ENCODE results near the gene EPHA2. TPM values are rescaled to one million over a fixed set of nuclear protein-coding genes. Genes with fewer than 3 reads are reported as not detected.
"Not testable (repeated sequence)": the region's sequence is repeated elsewhere in the genome, so short reads cannot be mapped to it uniquely, and the experiment has no call there.

Gene EPHA2
- total and polyA plus RNA-seq, 4 donors = 2.9 to 11.1 (median 6.8) TPM

- Histone ChIP-seq H3K27ac (ENCODE audit: low read depth in 1 of 2, low read length in 2 of 2) (no peak overlapping the region), H3K27me3 (ENCODE audit: control insufficient read depth in 4 of 4, insufficient read depth in 4 of 4, low read length in 3 of 4) (no peaks in the 10 kb centered on the region), H3K4me1 (ENCODE audit: control insufficient read depth in 4 of 4, insufficient read depth in 4 of 4, low read length in 3 of 4) (peaks cover 3 to 13% (median 8%) of the 10 kb centered on the region in 4 donors), H3K9ac (ENCODE audit: low read depth in 1 of 2, low read length in 2 of 2) (no peak overlapping the region), H3K4me3 (ENCODE audit: low read depth in 1 of 3, low read length in 3 of 3) (no peak overlapping the region), H3K36me3 (ENCODE audit: control insufficient read depth in 4 of 4, insufficient read depth in 3 of 4, low read depth in 1 of 4, low read length in 3 of 4) (no peaks in the 10 kb centered on the region), H3K9me3 (ENCODE audit: control insufficient read depth in 4 of 4, low read length in 3 of 4) (peaks cover 0 to 3% (median 0%) of the 10 kb centered on the region in 4 donors)
- no peak for DNase-seq (ENCODE audit: low spot score)
- TF ChIP-seq SP1 (IDR thresholded peaks at IDR 0.05) = no peak
- no peak for TF ChIP-seq RXRA (IDR thresholded peaks at IDR 0.05)
- no peak for TF ChIP-seq RAD21 (IDR thresholded peaks at IDR 0.05)
- TF ChIP-seq MAX (IDR thresholded peaks at IDR 0.05) = no peak
- no peak for TF ChIP-seq NR2F2 (IDR thresholded peaks at IDR 0.05)
- no peak for TF ChIP-seq HNF4A (conservative IDR thresholded peaks at IDR 0.05)
- TF ChIP-seq JUND (IDR thresholded peaks at IDR 0.05) = no peak
- no peak for TF ChIP-seq REST (IDR thresholded peaks at IDR 0.05)
- no peak for TF ChIP-seq GABPA (IDR thresholded peaks at IDR 0.05 in 1 of 2, conservative IDR thresholded peaks at IDR 0.05 in 1 of 2)
- TF ChIP-seq FOXA2 (IDR thresholded peaks at IDR 0.05) = no peak
- no peak for TF ChIP-seq YY1 (IDR thresholded peaks at IDR 0.05)
- TF ChIP-seq CTCF (IDR thresholded peaks at IDR 0.05; ENCODE audit: low read depth, low read length, missing input control) = no peak
- no peak for TF ChIP-seq HNF4G (IDR thresholded peaks at IDR 0.05)
- no peak for TF ChIP-seq TAF1 (conservative IDR thresholded peaks at IDR 0.05)
- TF ChIP-seq EGR1 (IDR thresholded peaks at IDR 0.05; ENCODE audit: low read depth in 2 of 2) = no peak
- TF ChIP-seq FOXA1 (IDR thresholded peaks at IDR 0.05) = no peak
- TF ChIP-seq, protein P1, sequence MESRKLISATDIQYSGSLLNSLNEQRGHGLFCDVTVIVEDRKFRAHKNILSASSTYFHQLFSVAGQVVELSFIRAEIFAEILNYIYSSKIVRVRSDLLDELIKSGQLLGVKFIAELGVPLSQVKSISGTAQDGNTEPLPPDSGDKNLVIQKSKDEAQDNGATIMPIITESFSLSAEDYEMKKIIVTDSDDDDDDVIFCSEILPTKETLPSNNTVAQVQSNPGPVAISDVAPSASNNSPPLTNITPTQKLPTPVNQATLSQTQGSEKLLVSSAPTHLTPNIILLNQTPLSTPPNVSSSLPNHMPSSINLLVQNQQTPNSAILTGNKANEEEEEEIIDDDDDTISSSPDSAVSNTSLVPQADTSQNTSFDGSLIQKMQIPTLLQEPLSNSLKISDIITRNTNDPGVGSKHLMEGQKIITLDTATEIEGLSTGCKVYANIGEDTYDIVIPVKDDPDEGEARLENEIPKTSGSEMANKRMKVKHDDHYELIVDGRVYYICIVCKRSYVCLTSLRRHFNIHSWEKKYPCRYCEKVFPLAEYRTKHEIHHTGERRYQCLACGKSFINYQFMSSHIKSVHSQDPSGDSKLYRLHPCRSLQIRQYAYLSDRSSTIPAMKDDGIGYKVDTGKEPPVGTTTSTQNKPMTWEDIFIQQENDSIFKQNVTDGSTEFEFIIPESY (IDR thresholded peaks at IDR 0.05) = no peak
- TF ChIP-seq, protein P2, sequence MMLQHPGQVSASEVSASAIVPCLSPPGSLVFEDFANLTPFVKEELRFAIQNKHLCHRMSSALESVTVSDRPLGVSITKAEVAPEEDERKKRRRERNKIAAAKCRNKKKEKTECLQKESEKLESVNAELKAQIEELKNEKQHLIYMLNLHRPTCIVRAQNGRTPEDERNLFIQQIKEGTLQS (IDR thresholded peaks at IDR 0.05) = no peak
- 86% methylated on average over 1 of the region's 1 CpG for WGBS
Observed at GRCh38 chr1:16109571-16109970, 46.3 kb downstream of the EPHA2 start.

DNA sequence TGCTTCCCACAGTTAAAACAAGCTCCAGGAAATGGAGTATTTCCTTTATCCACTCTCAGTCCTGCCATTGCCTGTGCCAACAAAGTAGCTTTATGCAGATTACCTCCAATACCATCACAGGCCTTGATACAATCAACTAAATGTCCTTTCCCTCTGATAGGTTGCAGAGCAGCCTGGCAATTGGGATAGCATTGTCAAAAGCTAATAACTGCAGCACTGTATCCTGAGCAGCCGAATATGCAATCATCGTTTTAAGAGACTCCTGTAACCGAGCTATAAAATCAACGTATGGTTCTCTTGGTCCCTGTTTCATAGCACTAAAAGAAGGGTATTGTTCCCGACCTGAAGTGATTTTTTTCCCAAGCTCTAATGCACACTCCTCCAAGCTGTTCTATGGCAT is 48.8 kb downstream of the EPHA2 start:
- not testable (repeated sequence) for DNase-seq (ENCODE audit: low spot score); H3K4me3 ChIP-seq (ENCODE audit: low read depth in 1 of 3, low read length in 3 of 3); H3K27me3 ChIP-seq (ENCODE audit: control insufficient read depth in 4 of 4, insufficient read depth in 4 of 4, low read length in 3 of 4); H3K36me3 ChIP-seq (ENCODE audit: control insufficient read depth in 4 of 4, insufficient read depth in 3 of 4, low read depth in 1 of 4, low read length in 3 of 4); H3K4me1 ChIP-seq (ENCODE audit: control insufficient read depth in 4 of 4, insufficient read depth in 4 of 4, low read length in 3 of 4); H3K9ac ChIP-seq (ENCODE audit: low read depth in 1 of 2, low read length in 2 of 2); H3K27ac ChIP-seq (ENCODE audit: low read depth in 1 of 2, low read length in 2 of 2); H3K9me3 ChIP-seq (ENCODE audit: control insufficient read depth in 4 of 4, low read length in 3 of 4)
- 74% methylated on average over 5 of the region's 5 CpGs for WGBS

Measured in liver (tissue), 9 donors.